ENCODE data around the gene CTNNA3.
"Not testable (repeated sequence)": the region's sequence is repeated elsewhere in the genome, so short reads cannot be mapped to it uniquely, and the experiment has no call there.

Gene CTNNA3

GRCh38 chr10:67230680-67231500, 465.1 kb downstream of the CTNNA3 start:
- DNase-seq: not testable (repeated sequence)

GRCh38 chr10:67225226-67225625, 470.8 kb downstream of the CTNNA3 start:
- DNase-seq: no peak

GRCh38 chr10:67224553-67224952, 471.4 kb downstream of the CTNNA3 start:
- no peak for DNase-seq

DNA sequence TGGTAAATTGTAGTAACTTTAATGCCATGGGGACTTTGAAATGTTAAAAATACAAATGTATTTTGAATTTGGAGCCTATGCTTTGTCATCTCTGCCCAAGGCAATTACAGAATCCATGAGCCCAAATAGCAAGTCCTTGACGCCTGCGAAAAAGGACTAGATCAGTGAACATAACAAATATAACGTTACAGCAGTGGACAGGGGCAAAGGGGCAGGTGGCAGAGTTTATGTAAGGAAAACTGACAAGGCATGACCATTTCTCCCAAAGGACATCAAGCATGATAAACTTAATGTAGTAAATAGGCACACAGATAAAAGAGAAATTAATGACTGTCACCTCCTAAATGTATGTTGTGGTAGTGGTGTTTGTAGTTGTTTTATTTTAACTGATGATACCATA, 473.1 kb downstream of the CTNNA3 start:
- no peak for DNase-seq

DNA sequence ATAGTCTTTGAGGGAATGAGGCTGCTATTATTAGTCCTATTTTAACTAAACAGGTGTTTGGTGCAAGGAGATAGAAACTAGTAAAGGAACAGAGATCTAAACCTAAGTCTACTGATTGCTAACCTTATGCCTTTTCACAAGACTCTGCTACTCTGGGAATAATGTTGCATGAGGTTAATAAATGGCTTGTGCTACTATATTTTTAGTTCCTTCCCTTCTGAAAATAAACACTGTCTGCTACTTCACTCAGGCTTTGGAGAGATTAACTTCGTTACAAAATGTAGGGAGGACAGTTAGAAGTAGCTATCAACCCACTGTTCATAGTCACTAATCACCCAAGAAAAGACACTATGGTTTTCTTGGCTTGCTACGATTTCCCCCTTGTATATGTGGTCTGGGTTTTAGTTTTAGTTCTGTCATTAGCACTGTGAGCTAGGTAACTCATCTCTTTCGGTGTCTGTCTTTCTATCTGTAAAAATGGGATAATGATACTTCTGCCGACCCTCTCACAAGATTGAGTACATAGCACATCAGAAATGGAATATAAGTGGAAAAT, 474.0 kb downstream of the CTNNA3 start:
- DNase-seq: no peak

- DNase-seq: no peak
These were observed 484.3 kb downstream of the CTNNA3 start for GRCh38 chr10:67211680-67212079.

GRCh38 chr10:67207923-67208322, 488.1 kb downstream of the CTNNA3 start:
- not testable (repeated sequence) for DNase-seq

DNA sequence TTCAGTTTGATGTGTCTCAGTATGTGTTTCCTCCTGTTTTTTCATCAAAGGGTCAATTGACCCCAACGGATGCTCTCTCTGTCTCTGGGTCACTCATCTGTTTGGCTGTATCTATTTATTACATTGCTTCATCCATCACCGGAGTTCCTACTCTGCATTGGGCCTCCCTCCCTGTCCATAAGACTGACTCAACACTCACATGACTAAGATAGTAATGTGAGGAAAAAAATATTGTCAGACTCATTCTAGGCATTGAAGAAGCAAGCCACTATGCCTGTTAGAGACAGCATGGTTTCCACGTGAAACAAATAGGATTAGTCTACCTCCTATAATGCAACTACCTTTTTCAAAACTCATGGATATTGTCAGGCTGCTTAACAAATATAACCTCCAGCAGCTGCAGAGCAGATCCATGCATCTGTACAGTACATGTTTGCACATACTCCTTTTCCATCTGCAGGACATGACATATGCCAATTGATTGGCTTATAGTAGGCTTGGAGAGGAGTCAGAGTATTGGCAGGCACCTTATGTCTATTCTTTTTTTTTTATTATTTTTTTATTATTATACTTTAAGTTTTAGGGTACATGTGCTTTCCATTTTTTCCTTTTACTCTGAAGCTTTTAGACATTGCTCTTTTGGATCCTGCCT, 495.0 kb downstream of the CTNNA3 start:
- DNase-seq: no peak

DNA sequence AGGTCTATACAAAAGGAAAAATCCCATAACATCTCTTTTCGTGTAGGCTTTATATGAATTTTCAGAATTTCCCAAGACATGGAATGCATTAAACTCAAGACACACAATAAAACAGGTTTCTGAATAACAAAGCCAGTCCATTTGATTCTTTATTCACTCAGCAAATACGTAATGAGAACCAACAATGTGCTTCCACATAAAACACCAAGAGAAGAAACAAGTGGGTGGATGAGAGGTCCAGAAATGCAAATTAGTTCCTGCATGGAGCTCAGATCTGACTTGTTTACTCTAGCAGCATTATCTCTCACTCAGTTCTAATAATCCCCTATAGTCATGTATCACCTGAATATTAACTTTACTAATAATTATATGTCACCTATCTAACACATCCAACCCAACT, 520.6 kb downstream of the CTNNA3 start:
- no peak for DNase-seq

- DNase-seq: no peak
These were observed 522.2 kb downstream of the CTNNA3 start for GRCh38 chr10:67173787-67174186.

- no peak for DNase-seq
These were observed 524.0 kb downstream of the CTNNA3 start for GRCh38 chr10:67171970-67172369.

DNA sequence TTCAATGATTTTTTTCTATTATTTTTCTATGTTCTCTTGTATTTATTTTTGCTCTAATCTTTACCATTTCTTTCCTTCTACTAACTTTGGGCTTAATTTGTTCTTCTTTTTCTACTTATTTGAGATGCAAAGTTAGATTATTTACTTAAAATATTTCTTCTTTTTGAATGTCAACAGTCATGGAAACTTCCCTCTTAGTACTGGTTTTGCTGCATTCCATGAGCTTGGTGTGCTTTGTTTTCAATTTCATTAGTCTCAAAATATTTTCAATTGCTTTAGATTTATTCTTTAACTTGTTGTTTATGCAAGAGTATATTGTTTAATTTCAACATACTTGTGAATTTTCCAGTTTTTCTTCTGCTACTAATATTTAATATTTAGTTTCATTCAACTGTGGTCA, 539.8 kb downstream of the CTNNA3 start:
- DNase-seq: no peak

DNA sequence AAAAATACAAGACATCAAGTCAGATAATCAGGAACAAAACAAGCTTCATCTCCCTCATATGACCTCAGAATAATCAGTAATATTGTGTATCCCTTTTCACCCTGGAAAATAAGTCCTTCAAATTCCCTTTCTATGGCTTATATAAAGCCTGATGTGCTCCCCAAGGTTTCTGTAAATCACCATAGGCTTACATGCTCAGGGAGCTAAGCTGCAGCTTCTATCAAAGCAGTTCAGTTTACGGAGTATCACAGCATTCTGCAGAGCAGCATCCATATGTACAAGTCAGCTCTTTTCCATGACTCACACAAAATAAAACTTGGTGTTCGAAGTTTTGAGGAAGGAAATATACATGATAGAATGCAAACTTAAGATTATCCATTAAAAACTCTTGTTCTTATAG, 544.5 kb downstream of the CTNNA3 start:
- no peak for DNase-seq

- DNase-seq: no peak
These were observed 551.5 kb downstream of the CTNNA3 start for GRCh38 chr10:67144530-67144929.

GRCh38 chr10:67141300-67141699, 554.7 kb downstream of the CTNNA3 start:
- peak; percentile 84 for DNase-seq

GRCh38 chr10:67140641-67141040, 555.4 kb downstream of the CTNNA3 start:
- DNase-seq: no peak

GRCh38 chr10:67127441-67127840, 568.6 kb downstream of the CTNNA3 start:
- DNase-seq: no peak

DNA sequence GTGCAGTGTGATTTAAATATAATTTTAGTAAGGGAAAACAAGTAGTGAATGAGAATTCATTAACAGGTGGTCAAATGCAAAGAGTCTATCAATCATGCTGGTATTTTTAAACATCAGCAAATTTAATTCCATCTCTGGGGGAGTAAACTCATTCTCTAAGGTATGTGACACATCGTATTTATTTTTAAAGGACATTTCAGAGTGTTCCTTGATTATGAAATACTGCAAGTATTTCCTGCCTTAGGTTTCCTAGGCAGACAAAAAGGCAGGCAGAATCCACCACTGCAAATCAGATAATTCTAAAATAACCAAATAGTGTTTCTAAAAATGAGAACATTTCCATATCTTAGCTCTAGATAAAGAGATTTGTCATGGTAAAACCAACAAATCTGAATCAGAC, 576.3 kb downstream of the CTNNA3 start:
- DNase-seq: no peak

- DNase-seq: peak; percentile 43
These were observed 580.0 kb downstream of the CTNNA3 start for GRCh38 chr10:67115972-67116371.

DNA sequence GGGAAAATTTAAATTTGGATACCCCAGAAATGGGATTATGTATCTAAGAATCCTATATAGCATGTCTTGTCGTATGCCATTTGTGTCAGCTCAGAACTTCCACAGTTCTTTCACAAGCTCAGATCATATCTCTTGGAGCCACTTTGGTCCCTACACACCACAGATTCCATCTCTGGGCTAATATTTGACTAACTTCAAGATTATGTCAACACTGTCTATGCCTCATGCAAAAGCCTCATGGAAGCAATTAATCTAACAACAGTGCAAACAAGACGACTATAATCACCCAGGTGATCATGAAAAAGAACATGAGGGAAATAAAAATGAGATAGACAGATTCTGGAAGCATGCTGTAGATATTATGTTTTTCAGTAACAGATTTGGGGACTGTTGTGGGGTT, 581.0 kb downstream of the CTNNA3 start:
- DNase-seq: no peak

- DNase-seq: no peak
These were observed 583.2 kb downstream of the CTNNA3 start for GRCh38 chr10:67112765-67113164.

DNA sequence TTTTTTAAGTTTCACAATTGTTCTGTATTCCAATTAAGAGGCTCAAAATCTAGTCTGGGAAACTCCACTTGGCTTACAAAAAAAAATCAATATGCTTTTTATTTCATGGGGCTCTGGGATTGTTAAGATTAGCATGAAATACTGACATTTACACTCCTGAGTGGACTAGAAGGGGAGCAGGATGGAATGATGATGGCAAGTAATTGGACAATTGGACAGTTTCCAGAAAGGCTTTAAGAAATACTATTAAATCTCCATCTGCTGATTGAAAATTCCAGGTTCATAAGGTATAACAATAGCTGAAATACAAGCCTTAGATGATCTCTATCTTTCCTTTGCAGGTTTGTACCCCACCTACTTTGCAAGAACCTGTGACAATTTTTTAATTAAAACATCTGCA, 585.7 kb downstream of the CTNNA3 start:
- peak; percentile 70 for DNase-seq

DNA sequence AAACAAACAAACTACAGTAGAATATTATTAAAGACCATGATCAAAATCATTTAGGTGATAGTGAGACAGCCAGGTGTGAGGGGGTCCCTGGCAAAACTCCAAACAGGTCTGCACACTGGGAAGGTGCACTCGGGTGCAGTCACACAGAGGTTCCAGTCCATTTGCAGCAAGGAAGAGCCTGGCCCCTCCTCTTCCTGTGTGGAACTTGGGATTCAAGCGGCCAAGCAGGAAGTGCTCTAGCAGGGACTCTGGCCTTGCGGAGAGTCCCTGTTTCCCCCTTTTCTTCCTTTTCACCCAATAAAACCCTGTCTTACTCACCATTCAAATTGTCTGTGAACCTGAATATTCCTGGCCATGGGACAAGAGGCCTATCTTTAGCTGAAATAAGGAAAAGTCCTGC, 588.3 kb downstream of the CTNNA3 start:
- no peak for DNase-seq

- no peak for DNase-seq
These were observed 595.0 kb downstream of the CTNNA3 start for GRCh38 chr10:67100951-67101350.
